ENCODE results near the gene RNF121. TPM values are rescaled to one million over a fixed set of nuclear protein-coding genes. Genes with fewer than 3 reads are reported as not detected.

Gene RNF121
- total and polyA plus RNA-seq, 12 donors: 13.3 to 49.3 (median 31.3) TPM

- peaks cover 7 to 39% of the 10 kb centered on the region in 2 donors for H3K4me1 ChIP-seq (replicated peaks in 1 of 2)
- peak overlapping the region in 4 of 5 donors; percentile 30 to 65 (median 54) for H3K27ac ChIP-seq
- TF ChIP-seq CTCF (IDR thresholded peaks at IDR 0.05): no peak
- no peak for TF ChIP-seq POLR2A (IDR thresholded peaks at IDR 0.05)
- 91 to 93% (median 92%) methylated on average over 1 of the region's 1 CpG for WGBS, 4 donors
- intact Hi-C loops (cut with DNase I): no loop called here
- H3K36me3 ChIP-seq (replicated peaks in 1 of 2): no peaks in the 10 kb centered on the region
- H3K4me3 ChIP-seq: no peak overlapping the region
- H3K27me3 ChIP-seq: no peaks in the 10 kb centered on the region
- no peaks in the 10 kb centered on the region for H3K9me3 ChIP-seq (replicated peaks in 1 of 3)
- peak in 2 of 7 donors; percentile 23 to 58 for DNase-seq
Observed at GRCh38 chr11:71937826-71938225, 9.0 kb downstream of the RNF121 start.

- no peaks in the 10 kb centered on the region for H3K36me3 ChIP-seq (replicated peaks in 1 of 2)
- TF ChIP-seq POLR2A (IDR thresholded peaks at IDR 0.05) (no peak), CTCF (IDR thresholded peaks at IDR 0.05) (no peak)
- WGBS, 4 donors: 92 to 95% (median 93%) methylated on average over 6 of the region's 6 CpGs
Observed at GRCh38 chr11:71940561-71941219, 11.8 kb downstream of the RNF121 start.

GRCh38 chr11:71946144-71946571 is 17.3 kb downstream of the RNF121 start:
- TF ChIP-seq CTCF (IDR thresholded peaks at IDR 0.05) (no peak), POLR2A (IDR thresholded peaks at IDR 0.05) (no peak)
- H3K36me3 ChIP-seq (replicated peaks in 1 of 2): no peaks in the 10 kb centered on the region
- peaks cover 11 to 35% of the 10 kb centered on the region in 2 donors for H3K4me1 ChIP-seq (replicated peaks in 1 of 2)
- peak in 3 of 7 donors; percentile 32 to 59 (median 36) for DNase-seq
- no peaks in the 10 kb centered on the region for H3K9me3 ChIP-seq (replicated peaks in 1 of 3)
- peak overlapping the region in 1 of 5 donors; percentile 8 for H3K27ac ChIP-seq
- intact Hi-C loops (cut with DNase I): no loop called here
- no peaks in the 10 kb centered on the region for H3K27me3 ChIP-seq
- no peak overlapping the region for H3K4me3 ChIP-seq
- 53 to 67% (median 58%) methylated on average over 2 of the region's 2 CpGs for WGBS, 4 donors

More at GRCh38 chr11:71940561-71941219, 11.8 kb downstream of the RNF121 start:
- no peaks in the 10 kb centered on the region for H3K9me3 ChIP-seq (replicated peaks in 1 of 3)
- no peak for DNase-seq
- H3K4me3 ChIP-seq: no peak overlapping the region
- H3K27me3 ChIP-seq: no peaks in the 10 kb centered on the region
- no peak overlapping the region for H3K27ac ChIP-seq
- H3K4me1 ChIP-seq (replicated peaks in 1 of 2): peaks cover 7 to 48% of the 10 kb centered on the region in 2 donors
- intact Hi-C loops (cut with DNase I): no loop called here

DNA sequence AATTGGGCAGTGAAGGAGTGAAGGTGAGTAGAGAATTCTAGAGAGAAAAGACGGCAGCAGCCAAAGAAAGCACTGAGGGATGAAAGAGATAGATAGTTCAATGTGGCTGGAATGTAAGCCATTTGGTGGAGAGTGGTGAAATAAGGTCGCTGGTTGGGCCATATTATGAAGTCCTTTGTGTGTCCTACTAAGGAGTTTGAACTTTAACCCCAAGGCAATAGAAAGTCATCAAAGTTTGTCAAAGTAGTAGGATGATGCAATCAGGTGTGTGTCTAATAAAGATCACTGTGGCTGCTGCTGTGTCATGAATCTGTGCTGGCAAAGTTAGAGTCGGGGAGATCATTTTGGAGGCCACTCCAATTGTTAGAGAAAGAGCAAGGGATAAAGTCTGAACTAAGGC is 18.7 kb downstream of the RNF121 start:
- DNase-seq: no peak
- WGBS, 4 donors: 68 to 76% (median 74%) methylated on average over 3 of the region's 3 CpGs
- Histone ChIP-seq H3K36me3 (replicated peaks in 1 of 2) (no peaks in the 10 kb centered on the region), H3K27ac (no peak overlapping the region), H3K9me3 (replicated peaks in 1 of 3) (no peaks in the 10 kb centered on the region), H3K4me1 (replicated peaks in 1 of 2) (peaks cover 11 to 28% of the 10 kb centered on the region in 2 donors), H3K27me3 (no peaks in the 10 kb centered on the region), H3K4me3 (no peak overlapping the region)
- intact Hi-C loops (cut with DNase I): no loop called here
- TF ChIP-seq CTCF (IDR thresholded peaks at IDR 0.05): no peak
- TF ChIP-seq POLR2A (IDR thresholded peaks at IDR 0.05): no peak
